Stromal cell of bone marrow (primary cell): ENCODE data around the gene LMNTD2.

Source experiments
- DNase-seq: peaks from one replicate; pipeline ENCODE4 v3.0.0-alpha.2; 2012; ENCODE audit warnings: low read depth

Gene LMNTD2

DNA sequence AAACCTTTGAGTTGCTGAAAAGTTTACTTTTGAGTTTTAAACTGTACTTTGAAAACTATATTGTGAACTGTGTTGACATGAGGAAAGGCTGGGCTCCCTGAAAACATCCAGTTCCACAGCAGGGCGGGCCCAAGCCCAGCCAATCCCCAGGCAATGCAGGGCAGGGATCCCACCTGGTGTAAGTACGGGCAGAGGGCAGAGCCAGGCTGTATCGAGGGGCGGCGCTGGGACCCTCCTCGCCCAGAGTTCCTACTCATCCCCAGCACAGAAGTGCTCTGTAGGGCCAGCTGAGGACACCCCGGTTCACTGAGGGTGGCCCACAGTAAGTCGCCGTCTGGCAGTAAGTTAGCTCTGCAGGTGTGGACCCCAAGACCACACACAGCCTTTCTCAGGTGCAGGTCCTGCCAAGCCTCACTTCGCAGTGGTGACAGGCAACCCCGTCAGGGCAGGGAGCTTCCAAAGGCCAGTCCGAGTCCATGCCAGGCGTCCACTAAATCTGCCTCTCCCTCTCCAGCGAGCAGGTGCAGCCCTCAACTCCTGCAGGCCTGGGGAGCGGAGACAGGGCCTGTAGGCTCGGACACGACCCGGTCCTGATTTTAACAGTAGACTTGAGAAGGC is 6.6 kb upstream of the LMNTD2 start:
- DNase-seq = no peak

GRCh38 chr11:565921-566509 is 5.5 kb upstream of the LMNTD2 start:
- DNase-seq = no peak

- no peak for DNase-seq
Observed at GRCh38 chr11:563812-564578, 3.5 kb upstream of the LMNTD2 start.

DNA sequence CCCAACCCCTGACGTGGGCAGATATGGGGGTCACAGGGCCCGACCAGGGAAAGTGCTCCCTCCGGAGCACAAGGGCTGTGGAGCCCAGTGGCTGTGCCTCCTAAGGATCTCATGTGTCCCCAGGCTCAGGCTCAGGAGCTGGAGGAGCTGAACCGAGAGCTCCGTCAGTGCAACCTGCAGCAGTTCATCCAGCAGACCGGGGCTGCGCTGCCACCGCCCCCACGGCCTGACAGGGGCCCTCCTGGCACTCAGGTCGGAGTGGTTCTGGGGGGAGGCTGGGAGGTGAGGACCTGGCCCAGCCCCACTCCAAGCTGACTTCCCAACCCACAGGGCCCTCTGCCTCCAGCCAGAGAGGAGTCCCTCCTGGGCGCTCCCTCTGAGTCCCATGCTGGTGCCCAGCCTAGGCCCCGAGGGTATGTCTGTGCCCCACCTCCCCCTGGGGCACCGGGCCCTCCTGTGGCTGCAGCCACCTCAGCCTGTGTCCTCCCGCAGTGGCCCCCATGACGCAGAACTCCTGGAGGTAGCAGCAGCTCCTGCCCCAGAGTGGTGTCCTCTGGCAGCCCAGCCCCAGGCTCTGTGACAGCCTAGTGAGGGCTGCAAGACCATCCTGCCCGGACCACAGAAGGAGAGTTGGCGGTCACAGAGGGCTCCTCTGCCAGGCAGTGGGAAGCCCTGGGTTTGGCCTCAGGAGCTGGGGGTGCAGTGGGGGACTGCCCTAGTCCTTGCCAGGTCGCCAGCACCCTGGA is 2.7 kb upstream of the LMNTD2 start:
- no peak for DNase-seq

- DNase-seq = no peak
Observed at GRCh38 chr11:562046-562645, 1.6 kb upstream of the LMNTD2 start.

- DNase-seq = no peak
Observed at GRCh38 chr11:561148-562003, 838 bp upstream of the LMNTD2 start.

DNA sequence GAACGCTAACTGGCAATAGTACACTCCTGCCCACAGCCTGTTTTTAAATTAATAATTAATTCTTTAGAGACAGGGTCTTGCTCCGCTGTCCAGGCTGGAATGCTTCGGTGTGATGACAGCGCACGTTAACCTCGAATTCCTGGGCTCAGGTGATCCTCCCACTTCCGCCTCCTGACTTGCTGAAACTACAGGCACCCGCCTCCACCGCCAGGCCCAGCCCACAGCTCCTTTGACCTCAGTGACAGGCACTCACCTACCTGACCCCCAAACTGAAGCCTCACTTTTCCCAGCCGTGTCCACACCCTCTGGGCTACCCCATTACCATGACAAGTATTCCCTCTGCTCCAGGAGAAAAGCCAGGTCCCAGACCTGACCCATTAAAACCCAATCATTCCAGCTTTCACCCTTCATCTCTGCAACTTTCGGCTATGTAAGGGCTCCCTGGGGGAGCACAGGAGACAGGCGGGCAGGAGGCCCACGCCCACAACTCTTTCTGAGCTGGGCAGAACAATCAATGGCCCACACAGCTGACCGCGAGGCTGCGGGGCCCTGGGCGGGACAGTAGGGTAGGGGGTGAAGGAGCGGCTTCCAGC is 730 bp downstream of the LMNTD2 start:
- no peak for DNase-seq

GRCh38 chr11:559020-559620 is 1.4 kb downstream of the LMNTD2 start:
- DNase-seq = no peak

DNA sequence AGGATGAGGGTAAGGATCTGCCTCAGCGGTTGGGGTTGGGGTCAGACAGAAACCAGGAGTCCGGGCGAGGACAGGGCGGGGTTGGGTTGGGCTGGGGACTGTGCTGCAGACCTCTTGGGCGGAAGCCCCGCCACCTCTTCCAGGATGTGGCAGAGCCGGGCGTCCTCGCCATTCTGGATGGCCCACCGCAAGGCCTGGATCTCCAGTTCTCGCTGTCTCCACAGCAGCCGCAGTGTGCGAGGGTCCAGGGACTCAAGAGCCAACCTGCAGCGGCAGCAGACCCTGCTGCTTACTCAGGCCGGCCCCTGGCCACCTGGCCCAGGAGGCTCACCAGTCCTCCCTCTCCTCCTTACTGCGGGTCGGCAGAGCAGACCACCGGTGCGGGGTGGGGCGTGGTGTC is 2.0 kb downstream of the LMNTD2 start:
- no peak for DNase-seq

DNA sequence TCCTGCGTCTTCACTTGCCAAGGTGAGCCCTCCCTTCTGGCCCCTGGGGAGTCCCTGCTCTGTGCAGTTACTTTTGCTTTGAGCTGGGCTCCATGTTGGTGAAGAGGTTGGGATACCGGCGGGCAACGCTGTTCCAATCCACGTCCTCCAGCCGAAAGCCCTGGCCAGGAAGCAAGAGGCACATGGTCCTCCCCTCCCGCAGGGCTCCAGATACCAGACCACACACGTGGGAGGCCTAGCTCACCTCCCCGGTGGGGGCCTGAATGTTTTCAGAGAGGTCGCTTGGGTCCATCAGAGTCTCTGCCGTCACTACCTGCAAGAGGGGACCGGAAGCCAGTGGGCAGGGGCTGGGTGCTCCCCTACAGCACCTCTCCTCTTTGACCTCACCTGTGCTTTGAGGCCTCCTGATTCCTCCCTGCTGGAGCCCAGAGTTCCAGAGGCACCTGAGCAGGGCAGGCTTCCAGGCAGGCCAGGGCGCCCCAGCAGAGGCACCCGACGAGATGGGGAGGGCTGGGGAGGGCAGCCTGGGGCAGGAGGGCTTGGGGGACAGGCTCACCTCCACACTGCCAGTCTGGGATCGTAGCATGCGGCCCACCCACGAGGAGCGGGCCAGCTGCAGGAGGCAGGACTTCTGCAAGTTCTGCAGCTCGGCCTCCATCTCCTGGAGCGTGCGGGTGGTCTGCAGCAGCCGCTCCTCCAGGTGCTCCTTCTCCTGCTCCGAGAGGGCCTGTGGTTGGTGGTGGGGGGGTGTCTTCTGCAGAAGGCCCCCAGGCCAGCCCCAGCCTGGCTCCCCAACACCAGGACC is 3.0 kb downstream of the LMNTD2 start:
- DNase-seq = no peak

GRCh38 chr11:556662-557256 is 3.8 kb downstream of the LMNTD2 start:
- no peak for DNase-seq

DNA sequence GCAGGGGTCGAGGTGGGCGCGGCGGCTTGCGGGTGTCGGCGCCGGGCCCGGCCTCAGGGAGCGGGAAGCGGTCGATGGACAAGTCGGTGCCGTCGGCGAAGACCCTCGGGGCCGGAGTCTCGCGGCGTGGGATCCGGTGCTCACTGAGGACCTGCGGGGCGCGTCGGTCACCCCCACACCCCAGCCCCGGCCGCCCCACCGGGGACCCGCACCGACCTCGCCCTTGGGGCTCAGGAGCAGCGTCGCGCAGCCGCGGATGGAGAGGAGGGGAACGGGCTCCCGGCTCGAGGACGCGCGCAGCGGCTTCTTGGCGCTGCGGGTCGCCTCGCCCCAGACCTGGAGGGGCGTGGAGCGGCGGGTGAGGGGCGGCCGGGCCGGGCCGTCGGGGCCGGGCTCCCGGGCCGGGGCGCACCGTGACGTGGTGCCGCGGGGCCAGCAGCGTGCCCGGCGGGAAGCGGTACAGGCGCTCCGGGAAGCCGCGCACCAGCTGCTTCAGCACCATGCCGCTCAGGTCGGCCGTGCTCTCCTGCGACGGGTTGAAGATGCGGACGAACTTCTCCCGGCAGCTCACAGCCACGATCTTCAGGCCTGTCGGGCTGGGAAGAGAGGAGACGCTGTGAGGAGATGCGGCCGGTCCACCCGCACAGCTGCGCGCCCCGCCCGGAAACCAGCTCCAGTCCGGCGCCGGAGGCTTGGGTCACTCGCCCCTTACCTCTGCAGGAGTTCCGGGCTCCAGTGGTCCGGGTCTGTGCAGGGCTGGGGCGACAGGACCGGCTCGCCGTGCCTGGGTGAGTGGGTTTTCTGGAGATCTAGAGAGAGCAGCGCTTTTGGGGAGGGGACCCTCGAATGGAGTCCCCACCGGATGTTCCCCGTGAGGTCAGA is 4.5 kb downstream of the LMNTD2 start:
- DNase-seq = no peak

GRCh38 chr11:555227-555779 is 5.2 kb downstream of the LMNTD2 start:
- no peak for DNase-seq

DNA sequence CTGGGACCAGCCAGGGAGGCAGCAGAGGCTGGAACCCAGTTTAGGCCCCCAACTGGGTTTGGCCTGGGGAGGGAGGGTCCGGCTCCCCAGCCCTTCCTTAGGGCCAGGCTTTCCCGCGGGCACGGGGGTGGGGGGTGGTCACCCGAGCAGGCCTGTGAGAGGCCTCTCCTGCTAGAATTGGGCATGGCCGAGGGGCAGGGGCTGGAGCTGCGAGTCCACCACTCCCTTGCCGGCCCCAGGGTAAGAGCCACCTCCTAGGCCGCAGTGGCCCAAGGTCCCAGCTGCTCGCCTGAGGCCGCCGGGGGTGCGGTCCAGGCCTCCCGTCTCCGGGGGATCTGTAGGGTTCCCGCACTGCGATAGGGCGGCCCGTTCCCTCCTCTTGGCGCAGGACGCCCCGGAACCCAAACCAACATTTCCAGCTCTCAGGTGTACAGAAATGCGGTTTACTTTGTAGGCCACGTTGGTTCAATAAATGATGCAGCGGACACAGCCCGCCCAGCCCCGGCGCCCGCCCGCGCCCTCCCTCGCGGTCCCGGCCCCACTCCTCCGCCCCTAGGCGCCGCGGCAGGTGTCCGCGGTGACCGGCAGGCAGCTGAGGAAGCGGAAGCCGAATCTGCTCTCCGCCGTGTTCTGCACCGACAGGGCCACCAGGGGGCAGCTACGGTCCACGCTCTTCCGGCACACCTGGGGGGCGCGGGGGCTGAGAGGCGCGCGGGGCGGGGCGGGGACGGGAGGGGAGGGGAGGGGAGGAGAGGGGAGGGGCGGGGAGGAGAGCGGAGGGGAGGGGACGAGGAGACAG is 5.9 kb downstream of the LMNTD2 start:
- no peak for DNase-seq

GRCh38 chr11:553988-554340 is 6.6 kb downstream of the LMNTD2 start:
- DNase-seq = no peak

GRCh38 chr11:553083-553987 is 7.2 kb downstream of the LMNTD2 start:
- DNase-seq = no peak
